Central memory CD8-positive, alpha-beta T cell (primary cell): ENCODE results near the gene RBKS.

Source experiments
- ATAC-seq: fragments of 150-1000 bp; cut with Tn5 transposase; replicated peaks from 2 replicates; pipeline ENCODE4 v1.10.0; 2022; ENCODE audit warnings: mild to moderate bottlenecking, moderate FRiP score, moderate number of reproducible peaks; ENCODE audit not compliant: poor library complexity, severe bottlenecking; ENCODE audit errors: extremely low read depth
- DNase-seq, 2 donors: peaks; one replicate each; pipeline ENCODE4 v3.0.0; 2021; ENCODE audit warnings: low spot score in 2 of 2
- H3K27ac Mint-ChIP-seq: one replicate; pipeline ENCODE4 v1.8.0; 2022; ENCODE audit warnings: low read depth, mild to moderate bottlenecking, moderate library complexity, mixed read lengths
- H3K27me3 Mint-ChIP-seq: one replicate; pipeline ENCODE4 v1.8.0; 2022; ENCODE audit warnings: mixed read lengths
- H3K36me3 Mint-ChIP-seq: one replicate; pipeline ENCODE4 v1.8.0; 2022; ENCODE audit warnings: mild to moderate bottlenecking, moderate library complexity, mixed read lengths; ENCODE audit not compliant: insufficient read depth
- H3K4me1 Mint-ChIP-seq: one replicate; pipeline ENCODE4 v1.8.0; 2022; ENCODE audit warnings: mixed read lengths
- H3K4me3 Mint-ChIP-seq: one replicate; pipeline ENCODE4 v1.8.0; 2022; ENCODE audit warnings: mild to moderate bottlenecking, moderate library complexity, mixed read lengths
- H3K9me3 Mint-ChIP-seq: one replicate; pipeline ENCODE4 v1.8.0; 2022; ENCODE audit warnings: mixed read lengths

Gene RBKS

GRCh38 chr2:27798486-27798885 is 91.7 kb downstream of the RBKS start:
- DNase-seq = no peak
- no peaks in the 10 kb centered on the region for H3K4me1 Mint-ChIP-seq
- H3K27ac Mint-ChIP-seq = peak overlapping the region; percentile 9
- H3K9me3 Mint-ChIP-seq = no peaks in the 10 kb centered on the region
- H3K36me3 Mint-ChIP-seq = peaks cover 1% of the 10 kb centered on the region
- H3K27me3 Mint-ChIP-seq = no peaks in the 10 kb centered on the region
- no peak for ATAC-seq
- H3K4me3 Mint-ChIP-seq = no peak overlapping the region

DNA sequence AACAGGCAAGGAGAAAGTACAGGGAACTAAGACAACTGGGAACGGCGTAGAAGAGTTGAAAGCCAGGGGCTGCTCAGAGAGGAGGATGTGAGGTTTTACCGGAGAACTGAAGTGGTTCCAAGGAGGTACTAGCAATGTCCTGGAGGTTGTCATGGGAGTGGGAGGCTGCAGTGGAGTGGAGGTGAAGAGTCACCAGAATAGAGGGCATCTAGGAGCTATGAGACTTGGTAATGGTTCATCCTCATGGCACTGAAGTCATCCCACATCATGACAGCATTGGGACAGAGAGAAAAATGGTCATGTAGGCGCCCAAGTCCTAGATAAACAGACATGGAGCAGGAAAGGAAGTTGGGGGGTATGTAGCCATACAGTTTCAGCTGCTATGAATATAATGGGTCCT is 92.3 kb downstream of the RBKS start:
- no peak for ATAC-seq
- Mint-ChIP-seq H3K9me3 (no peaks in the 10 kb centered on the region), H3K36me3 (peaks cover 1% of the 10 kb centered on the region), H3K27ac (no peak overlapping the region), H3K4me1 (no peaks in the 10 kb centered on the region), H3K4me3 (no peak overlapping the region), H3K27me3 (no peaks in the 10 kb centered on the region)
- no peak for DNase-seq

DNA sequence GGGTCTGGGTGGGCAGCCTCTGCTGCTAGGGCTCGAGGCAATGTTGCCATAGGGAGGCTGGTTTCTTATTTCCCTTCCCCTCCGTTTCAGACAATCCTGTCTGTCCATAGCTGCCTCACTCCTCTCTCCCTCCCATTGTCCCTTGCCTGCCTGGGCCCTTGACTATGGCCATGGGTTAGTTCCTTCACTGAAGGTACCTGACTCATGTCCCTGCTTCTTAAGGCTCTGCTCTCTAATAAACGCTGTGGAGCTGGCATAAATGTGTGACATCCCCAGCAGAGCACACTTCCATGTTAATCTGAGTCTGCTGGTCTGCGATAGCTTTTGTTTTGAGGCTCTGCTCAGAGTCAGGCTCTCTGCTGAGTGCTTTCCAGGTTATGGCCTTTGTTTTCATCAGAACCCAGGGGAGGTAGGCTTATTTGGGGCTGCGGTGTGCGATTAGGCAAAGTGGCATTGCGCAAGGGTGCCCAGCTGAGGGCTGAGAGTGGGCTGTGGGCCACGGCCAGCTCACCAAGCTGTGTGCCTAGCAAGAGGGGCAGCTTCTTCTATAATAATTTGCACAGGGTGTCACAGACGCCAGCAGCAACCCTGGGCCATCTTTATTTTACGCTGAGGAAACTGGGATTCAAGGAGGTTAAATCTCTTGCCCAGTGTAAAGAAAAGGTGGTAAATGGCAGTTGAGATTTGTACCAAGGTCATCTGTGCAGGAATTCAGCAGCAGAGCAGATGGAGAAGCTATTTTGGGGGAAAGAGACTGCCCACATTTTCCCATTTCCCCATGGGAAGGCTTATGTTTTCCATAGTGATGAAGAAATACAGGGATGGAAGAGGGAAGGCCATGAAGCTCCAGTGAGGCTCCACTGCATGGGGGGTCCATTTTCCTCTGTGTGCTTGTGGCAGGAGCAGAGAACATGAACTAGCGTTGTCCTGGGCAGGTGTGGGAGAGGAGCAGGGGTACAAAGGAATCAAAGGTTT is 93.1 kb downstream of the RBKS start:
- Mint-ChIP-seq H3K4me3 (no peak overlapping the region), H3K36me3 (peaks cover 1% of the 10 kb centered on the region), H3K4me1 (no peaks in the 10 kb centered on the region), H3K9me3 (no peaks in the 10 kb centered on the region), H3K27me3 (no peaks in the 10 kb centered on the region), H3K27ac (no peak overlapping the region)
- no peak for ATAC-seq
- no peak for DNase-seq

- no peak for DNase-seq
- H3K36me3 Mint-ChIP-seq = peaks cover 1% of the 10 kb centered on the region
- no peaks in the 10 kb centered on the region for H3K9me3 Mint-ChIP-seq
- H3K4me3 Mint-ChIP-seq = no peak overlapping the region
- no peak for ATAC-seq
- H3K27ac Mint-ChIP-seq = no peak overlapping the region
- no peaks in the 10 kb centered on the region for H3K27me3 Mint-ChIP-seq
- no peaks in the 10 kb centered on the region for H3K4me1 Mint-ChIP-seq
These were observed 94.3 kb downstream of the RBKS start for GRCh38 chr2:27795868-27796277.

DNA sequence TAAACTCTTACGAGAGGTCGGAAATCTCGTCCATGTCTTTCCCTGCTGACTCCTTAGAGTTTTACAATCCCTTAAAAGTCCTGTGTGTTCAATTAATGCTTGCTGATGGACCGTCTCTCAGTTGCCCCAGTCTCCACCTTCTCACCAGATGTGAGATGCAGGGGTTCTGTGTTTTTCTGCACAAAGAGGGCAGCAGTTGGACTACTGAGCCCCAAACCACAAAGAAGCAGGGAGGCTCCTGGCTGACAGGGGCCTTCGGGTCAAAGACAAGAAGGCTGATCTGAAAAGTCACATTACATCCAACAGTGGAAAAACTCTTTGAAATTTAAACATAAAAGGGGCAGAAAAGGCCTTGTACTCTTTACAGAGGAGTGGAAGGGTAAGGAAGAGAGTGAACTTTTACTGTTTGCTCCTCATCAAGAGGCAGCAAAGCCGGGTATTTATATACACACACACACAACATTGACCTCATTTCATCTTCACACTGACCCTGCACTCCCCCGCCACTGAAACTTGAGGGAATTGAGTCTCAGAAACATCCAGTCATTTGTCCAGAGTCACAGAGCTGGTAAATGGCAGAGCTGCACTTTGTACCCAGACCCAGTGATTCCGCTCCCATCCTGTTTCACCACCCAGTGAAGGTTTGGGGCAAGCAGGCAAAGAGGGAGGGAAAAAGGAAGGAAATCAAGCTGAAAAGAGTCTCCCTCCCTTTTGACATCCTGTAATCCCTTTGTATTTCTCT is 94.9 kb downstream of the RBKS start:
- DNase-seq (no peak), ATAC-seq (no peak)
- Mint-ChIP-seq H3K4me1 (no peaks in the 10 kb centered on the region), H3K4me3 (no peak overlapping the region), H3K9me3 (no peaks in the 10 kb centered on the region), H3K27ac (no peak overlapping the region), H3K36me3 (peaks cover 1% of the 10 kb centered on the region), H3K27me3 (no peaks in the 10 kb centered on the region)

DNA sequence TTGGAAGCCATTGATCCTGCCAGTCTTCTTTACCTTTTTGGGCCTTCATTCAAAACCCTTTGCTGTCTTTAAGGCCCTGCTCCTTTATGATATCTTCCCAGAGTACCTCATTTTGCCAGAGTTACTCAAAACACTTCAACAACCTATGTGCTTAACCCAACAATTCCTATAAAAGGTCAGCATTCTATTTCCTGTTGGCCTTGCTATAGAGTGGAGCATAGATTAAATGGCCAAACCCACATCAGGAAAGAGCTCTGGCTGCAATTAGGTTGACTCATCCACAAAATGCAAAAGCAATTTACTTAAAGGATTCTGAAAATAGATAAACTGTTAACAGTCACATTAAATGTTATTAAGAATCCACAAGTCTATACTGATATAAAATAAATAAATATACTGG is 97.4 kb downstream of the RBKS start:
- ATAC-seq (no peak), DNase-seq (no peak)
- H3K27me3 Mint-ChIP-seq = no peaks in the 10 kb centered on the region
- H3K27ac Mint-ChIP-seq = no peak overlapping the region
- no peaks in the 10 kb centered on the region for H3K4me1 Mint-ChIP-seq
- peaks cover 1% of the 10 kb centered on the region for H3K36me3 Mint-ChIP-seq
- H3K4me3 Mint-ChIP-seq = no peak overlapping the region
- no peaks in the 10 kb centered on the region for H3K9me3 Mint-ChIP-seq

- Mint-ChIP-seq H3K27ac (no peak overlapping the region), H3K27me3 (no peaks in the 10 kb centered on the region), H3K4me1 (no peaks in the 10 kb centered on the region), H3K4me3 (no peak overlapping the region), H3K36me3 (no peaks in the 10 kb centered on the region), H3K9me3 (no peaks in the 10 kb centered on the region)
- ATAC-seq = no peak
- no peak for DNase-seq
These were observed 99.4 kb downstream of the RBKS start for GRCh38 chr2:27790796-27791195.

GRCh38 chr2:27782701-27783100 is 107.5 kb downstream of the RBKS start:
- no peaks in the 10 kb centered on the region for H3K27me3 Mint-ChIP-seq
- no peak for ATAC-seq
- no peak overlapping the region for H3K27ac Mint-ChIP-seq
- peaks cover 20% of the 10 kb centered on the region for H3K36me3 Mint-ChIP-seq
- no peaks in the 10 kb centered on the region for H3K9me3 Mint-ChIP-seq
- no peak for DNase-seq
- no peak overlapping the region for H3K4me3 Mint-ChIP-seq
- H3K4me1 Mint-ChIP-seq = peaks cover 11% of the 10 kb centered on the region

GRCh38 chr2:27781496-27781895 is 108.7 kb downstream of the RBKS start:
- H3K27ac Mint-ChIP-seq = peak overlapping the region; percentile 27
- DNase-seq (no peak), ATAC-seq (no peak)
- H3K27me3 Mint-ChIP-seq = no peaks in the 10 kb centered on the region
- H3K4me1 Mint-ChIP-seq = peaks cover 12% of the 10 kb centered on the region
- H3K36me3 Mint-ChIP-seq = peaks cover 24% of the 10 kb centered on the region
- no peak overlapping the region for H3K4me3 Mint-ChIP-seq
- no peaks in the 10 kb centered on the region for H3K9me3 Mint-ChIP-seq

GRCh38 chr2:27779417-27780055 is 110.7 kb downstream of the RBKS start:
- DNase-seq (no peak), ATAC-seq (no peak)
- peaks cover 27% of the 10 kb centered on the region for H3K4me1 Mint-ChIP-seq
- H3K9me3 Mint-ChIP-seq = no peaks in the 10 kb centered on the region
- H3K27ac Mint-ChIP-seq = peak overlapping the region; percentile 4
- H3K27me3 Mint-ChIP-seq = no peaks in the 10 kb centered on the region
- no peak overlapping the region for H3K4me3 Mint-ChIP-seq
- peaks cover 36% of the 10 kb centered on the region for H3K36me3 Mint-ChIP-seq

DNA sequence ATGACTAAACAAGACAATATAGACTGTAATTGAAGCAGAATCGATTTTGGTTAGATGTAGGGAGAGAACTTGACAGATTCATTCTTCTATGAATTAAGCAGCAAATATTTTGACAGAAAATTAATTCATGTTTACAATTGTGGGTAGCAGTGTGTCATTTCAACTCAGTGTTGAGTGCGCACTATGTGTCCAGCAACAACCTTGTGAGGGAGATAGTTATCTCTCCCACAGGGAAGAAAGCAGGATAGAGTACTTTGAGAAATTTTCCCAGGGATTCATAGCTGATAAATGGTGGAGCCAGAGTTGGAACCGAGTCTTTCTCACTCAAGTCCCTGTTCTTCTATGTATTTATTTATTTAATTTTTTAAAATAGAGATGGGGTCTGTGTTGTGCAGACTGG is 113.5 kb downstream of the RBKS start:
- no peak for DNase-seq
- H3K27ac Mint-ChIP-seq = no peak overlapping the region
- H3K9me3 Mint-ChIP-seq = no peaks in the 10 kb centered on the region
- no peak for ATAC-seq
- no peak overlapping the region for H3K4me3 Mint-ChIP-seq
- peaks cover 48% of the 10 kb centered on the region for H3K4me1 Mint-ChIP-seq
- no peaks in the 10 kb centered on the region for H3K27me3 Mint-ChIP-seq
- H3K36me3 Mint-ChIP-seq = peaks cover 37% of the 10 kb centered on the region

GRCh38 chr2:27776097-27776496 is 114.1 kb downstream of the RBKS start:
- Mint-ChIP-seq H3K9me3 (no peaks in the 10 kb centered on the region), H3K27ac (peak overlapping the region; percentile 25), H3K4me1 (peaks cover 49% of the 10 kb centered on the region), H3K27me3 (no peaks in the 10 kb centered on the region), H3K36me3 (peaks cover 42% of the 10 kb centered on the region), H3K4me3 (no peak overlapping the region)
- DNase-seq (no peak), ATAC-seq (no peak)
